ENCODE results near the gene TRPV4.

TRPV4 gene

DNA sequence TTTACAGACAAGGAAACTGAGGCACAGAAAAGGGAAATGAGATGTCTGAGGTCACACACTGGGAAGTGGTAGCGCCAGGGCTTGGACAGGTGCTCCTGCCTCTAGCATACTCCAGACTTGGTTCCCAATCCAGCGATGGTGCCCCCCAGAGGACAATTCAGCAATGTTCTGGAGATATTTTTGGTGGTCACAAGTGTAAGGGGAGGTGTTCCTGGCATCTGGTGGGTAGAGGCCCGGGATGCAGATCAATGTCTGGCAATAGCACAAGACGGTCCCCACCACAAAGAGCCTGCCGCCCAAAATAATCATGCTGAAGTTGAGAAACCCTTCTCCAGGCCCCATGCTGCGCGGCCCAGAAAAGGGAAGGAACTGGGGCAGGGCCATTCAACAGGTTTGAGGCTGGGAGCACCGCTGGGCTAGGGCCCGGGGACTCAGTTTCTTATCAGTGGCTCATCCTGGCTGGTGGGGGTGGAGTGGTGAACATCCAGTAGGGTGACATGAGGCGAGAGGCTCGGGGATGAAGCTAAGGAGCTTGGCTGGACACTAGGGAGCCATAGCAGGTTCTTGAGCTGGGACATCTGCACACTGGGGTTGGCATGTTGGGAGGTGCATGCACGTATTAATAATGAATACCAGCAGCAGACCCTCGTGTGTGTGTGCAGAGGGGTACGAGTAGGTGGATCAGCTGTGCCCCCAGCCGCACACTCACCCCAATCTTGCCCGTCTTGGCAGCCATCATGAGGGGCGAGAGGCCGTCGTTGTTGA lies 35.1 kb downstream of the TRPV4 start:
- no peak for FAIRE-seq
- no peak for DNase-seq (ENCODE audit: insufficient read length)
- TF ChIP-seq POLR2AphosphoS5 (IDR thresholded peaks at IDR 0.05; ENCODE audit: low read depth, low read length): no peak
- TF ChIP-seq TAF1 (IDR thresholded peaks at IDR 0.05; ENCODE audit: borderline replicate concordance, low read depth, low read length): no peak
- TF ChIP-seq POLR2A (IDR thresholded peaks at IDR 0.05; ENCODE audit: low read depth, low read length): no peak

DNA sequence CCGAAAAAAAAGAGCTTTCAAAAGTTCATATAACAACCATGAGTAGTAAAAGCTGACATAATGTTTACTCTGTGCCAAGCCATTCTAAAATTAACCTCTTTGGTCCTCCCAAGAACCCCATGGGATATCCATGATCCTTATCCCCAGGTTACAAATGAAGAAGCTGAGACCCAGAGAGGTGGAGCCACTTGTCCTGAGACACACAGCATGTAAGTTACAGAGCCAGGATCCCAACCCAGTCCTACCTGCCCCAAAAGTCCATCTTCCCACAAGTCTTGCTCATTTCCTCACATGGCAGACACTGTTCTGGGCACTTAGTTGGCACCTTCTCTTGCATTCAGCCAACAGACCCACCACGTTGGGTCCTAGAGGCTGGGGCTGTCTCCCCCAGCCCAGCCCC lies 37.1 kb downstream of the TRPV4 start:
- no peak for TF ChIP-seq TAF1 (IDR thresholded peaks at IDR 0.05; ENCODE audit: borderline replicate concordance, low read depth, low read length)
- no peak for TF ChIP-seq POLR2AphosphoS5 (IDR thresholded peaks at IDR 0.05; ENCODE audit: low read depth, low read length)
- TF ChIP-seq POLR2A (IDR thresholded peaks at IDR 0.05; ENCODE audit: low read depth, low read length): no peak
- DNase-seq (ENCODE audit: insufficient read length) (no peak), FAIRE-seq (no peak)

DNA sequence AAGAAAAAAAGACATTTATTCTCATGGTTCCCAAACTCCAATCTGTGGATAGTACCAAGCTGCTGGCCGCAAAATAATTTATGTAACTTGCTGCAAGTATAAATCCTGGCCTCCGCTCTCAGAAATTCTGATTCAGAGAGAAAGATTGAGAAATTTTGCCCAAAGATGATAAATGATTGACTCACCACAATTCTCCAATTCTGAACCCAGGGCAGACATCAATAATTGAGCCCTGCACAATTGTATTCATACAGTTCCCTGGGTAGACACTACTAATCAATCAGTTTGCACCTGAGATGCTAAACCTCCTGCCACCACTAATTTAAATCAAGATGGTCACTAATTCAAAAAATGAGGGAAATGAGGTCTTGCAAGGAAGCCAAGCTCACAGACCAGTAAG lies 38.2 kb downstream of the TRPV4 start:
- TF ChIP-seq POLR2A (IDR thresholded peaks at IDR 0.05; ENCODE audit: low read depth, low read length): no peak
- TF ChIP-seq POLR2AphosphoS5 (IDR thresholded peaks at IDR 0.05; ENCODE audit: low read depth, low read length): no peak
- TF ChIP-seq TAF1 (IDR thresholded peaks at IDR 0.05; ENCODE audit: borderline replicate concordance, low read depth, low read length): no peak
- FAIRE-seq (no peak), DNase-seq (ENCODE audit: insufficient read length) (no peak)

DNA sequence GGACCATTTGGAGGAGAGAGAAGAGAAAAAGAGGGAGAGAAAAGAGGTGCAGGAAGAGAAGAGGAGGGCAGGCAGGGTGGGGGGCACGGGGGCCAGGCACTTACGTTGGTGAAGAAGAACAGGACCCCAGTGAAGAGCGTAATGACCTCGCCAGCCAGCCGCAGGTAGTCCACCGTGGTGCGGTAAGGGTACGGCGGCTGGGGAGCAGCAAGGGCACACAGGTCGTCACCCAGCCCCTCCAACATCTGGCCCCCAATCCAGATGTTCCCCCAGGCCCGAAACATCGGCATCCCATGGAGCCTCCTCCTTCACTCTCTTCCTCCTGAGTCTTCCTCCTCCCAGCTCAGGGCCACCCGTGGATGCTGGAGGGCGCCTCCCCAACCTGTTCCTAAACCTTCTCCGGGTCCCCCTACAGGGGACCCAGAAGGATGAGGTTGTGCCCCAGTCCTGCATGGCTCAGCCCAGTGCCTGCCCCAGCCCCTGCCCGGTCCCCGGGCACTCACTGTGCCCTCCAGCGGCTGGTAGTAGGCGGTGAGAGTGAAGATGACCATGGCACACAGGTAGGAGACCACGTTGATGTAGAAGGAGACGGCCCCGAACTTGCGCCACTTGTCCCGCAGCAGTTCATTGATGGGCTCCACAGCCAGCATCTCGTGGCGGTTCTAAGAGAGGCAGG lies 39.2 kb downstream of the TRPV4 start:
- TF ChIP-seq POLR2AphosphoS5 (IDR thresholded peaks at IDR 0.05; ENCODE audit: low read depth, low read length) (no peak), TAF1 (IDR thresholded peaks at IDR 0.05; ENCODE audit: borderline replicate concordance, low read depth, low read length) (no peak), POLR2A (IDR thresholded peaks at IDR 0.05; ENCODE audit: low read depth, low read length) (no peak)
- no peak for FAIRE-seq
- DNase-seq (ENCODE audit: insufficient read length): no peak

DNA sequence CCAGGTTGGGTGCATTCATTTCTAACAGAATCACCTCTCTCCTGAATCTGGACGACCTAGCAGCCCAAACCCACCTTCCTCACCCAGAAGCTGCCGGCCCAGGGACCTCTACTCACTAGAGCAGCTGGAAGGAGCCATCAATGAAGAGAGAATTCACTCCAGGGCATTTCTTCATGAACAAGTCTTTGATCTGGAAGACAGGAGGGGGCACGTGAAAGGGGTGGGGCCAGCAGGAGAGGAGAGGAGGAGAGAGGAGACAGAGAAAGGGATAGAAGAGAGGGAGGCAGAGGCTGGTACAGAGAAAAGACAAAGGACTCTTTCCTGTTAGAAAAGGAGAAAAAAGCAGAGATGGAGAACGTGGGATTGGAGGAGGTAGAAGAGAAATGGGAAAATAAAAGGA lies 39.8 kb downstream of the TRPV4 start:
- no peak for DNase-seq (ENCODE audit: insufficient read length)
- TF ChIP-seq TAF1 (IDR thresholded peaks at IDR 0.05; ENCODE audit: borderline replicate concordance, low read depth, low read length): no peak
- no peak for TF ChIP-seq POLR2A (IDR thresholded peaks at IDR 0.05; ENCODE audit: low read depth, low read length)
- TF ChIP-seq POLR2AphosphoS5 (IDR thresholded peaks at IDR 0.05; ENCODE audit: low read depth, low read length): no peak

DNA sequence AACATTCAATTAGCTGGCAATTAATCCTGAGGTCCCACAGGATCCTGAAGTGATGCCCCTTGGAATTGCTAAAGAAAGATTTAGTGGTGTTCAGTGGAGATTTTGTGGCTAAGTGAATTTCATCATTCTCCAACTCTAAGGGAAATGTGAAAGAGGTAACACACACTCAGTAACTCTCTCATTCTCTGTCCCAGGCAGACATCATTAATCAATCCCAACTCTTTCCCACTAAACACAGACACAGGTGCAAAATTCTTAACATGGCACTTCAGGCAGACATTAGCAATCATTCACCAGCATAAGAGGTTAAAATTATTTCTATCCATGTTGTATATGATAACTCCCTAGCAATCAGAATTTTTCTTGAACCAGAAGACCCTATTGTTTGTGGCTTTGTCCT lies 40.2 kb downstream of the TRPV4 start:
- no peak for FAIRE-seq
- DNase-seq (ENCODE audit: insufficient read length): no peak
- TF ChIP-seq TAF1 (IDR thresholded peaks at IDR 0.05; ENCODE audit: borderline replicate concordance, low read depth, low read length) (no peak), POLR2AphosphoS5 (IDR thresholded peaks at IDR 0.05; ENCODE audit: low read depth, low read length) (no peak), POLR2A (IDR thresholded peaks at IDR 0.05; ENCODE audit: low read depth, low read length) (no peak)

More for the DNA sequence above, 39.8 kb downstream of the TRPV4 start:
- no peak for FAIRE-seq

DNA sequence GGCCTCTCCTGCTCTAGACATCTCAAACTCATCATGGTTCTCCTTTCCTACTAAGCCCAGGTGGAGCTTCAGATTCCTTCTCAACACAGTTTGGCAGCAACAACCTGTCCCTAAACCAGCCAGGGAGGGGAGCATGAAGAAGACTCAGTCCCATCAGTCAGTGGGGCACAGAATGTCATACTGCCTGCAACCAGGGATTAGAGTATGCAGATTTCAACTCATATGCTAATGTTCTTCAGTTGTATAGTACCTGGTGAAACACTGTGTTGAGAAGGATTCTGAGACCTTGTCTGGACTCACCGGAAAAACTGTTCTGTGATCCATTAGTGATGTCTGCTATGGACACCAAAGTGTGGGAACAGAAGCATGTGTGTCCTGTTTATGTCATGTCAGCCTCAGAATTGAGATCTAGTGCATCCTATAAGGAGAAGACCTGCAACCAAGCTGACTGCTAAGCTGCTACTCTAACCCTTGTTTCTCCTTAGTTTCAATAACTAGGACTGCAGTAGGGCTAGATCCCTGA lies 43.6 kb downstream of the TRPV4 start:
- no peak for FAIRE-seq
- DNase-seq (ENCODE audit: insufficient read length): no peak
- TF ChIP-seq POLR2AphosphoS5 (IDR thresholded peaks at IDR 0.05; ENCODE audit: low read depth, low read length) (no peak), TAF1 (IDR thresholded peaks at IDR 0.05; ENCODE audit: borderline replicate concordance, low read depth, low read length) (no peak), POLR2A (IDR thresholded peaks at IDR 0.05; ENCODE audit: low read depth, low read length) (no peak)

DNA sequence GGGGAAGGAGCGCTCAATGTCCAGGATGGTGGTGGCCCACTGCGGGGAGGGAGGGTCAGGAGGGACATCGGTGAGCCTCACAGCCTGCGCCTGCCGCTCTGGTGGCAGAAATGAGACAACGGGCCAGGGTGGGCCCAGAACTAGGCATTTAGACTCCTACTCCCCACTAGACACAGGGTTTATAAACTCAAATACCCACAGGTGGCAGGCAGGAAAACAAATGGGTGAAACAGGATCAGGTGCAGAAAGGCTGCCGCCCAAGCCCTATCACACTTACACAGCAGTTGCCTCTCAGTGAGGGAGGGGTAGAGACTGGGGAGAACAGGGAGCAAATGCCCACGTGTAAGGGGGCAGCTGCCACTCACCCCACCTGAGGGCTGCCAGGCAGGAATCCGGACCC lies 46.4 kb downstream of the TRPV4 start:
- TF ChIP-seq POLR2A (IDR thresholded peaks at IDR 0.05; ENCODE audit: low read depth, low read length) (no peak), TAF1 (IDR thresholded peaks at IDR 0.05; ENCODE audit: borderline replicate concordance, low read depth, low read length) (no peak), POLR2AphosphoS5 (IDR thresholded peaks at IDR 0.05; ENCODE audit: low read depth, low read length) (no peak)
- no peak for FAIRE-seq
- DNase-seq (ENCODE audit: insufficient read length): no peak

DNA sequence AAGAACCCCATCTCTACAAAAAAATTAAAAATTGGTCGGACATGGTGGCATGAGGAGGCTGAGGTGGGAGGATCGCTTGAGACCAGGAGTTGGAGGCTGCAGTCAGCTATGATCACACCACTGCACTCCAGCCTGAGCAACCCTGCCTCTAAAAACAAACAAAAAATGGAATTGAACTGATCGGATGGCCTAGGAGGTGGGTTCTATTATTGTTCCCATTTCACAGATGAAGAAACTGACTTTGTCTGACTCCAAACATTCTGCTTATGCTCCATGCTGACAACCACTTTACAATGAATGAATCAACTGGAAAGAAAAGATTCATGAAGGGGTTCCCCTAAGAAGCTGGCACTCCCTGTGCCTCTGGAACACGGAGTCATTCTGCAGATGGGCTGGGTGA lies 47.3 kb downstream of the TRPV4 start:
- no peak for FAIRE-seq
- TF ChIP-seq POLR2A (IDR thresholded peaks at IDR 0.05; ENCODE audit: low read depth, low read length): no peak
- TF ChIP-seq TAF1 (IDR thresholded peaks at IDR 0.05; ENCODE audit: borderline replicate concordance, low read depth, low read length): no peak
- TF ChIP-seq POLR2AphosphoS5 (IDR thresholded peaks at IDR 0.05; ENCODE audit: low read depth, low read length): no peak

DNA sequence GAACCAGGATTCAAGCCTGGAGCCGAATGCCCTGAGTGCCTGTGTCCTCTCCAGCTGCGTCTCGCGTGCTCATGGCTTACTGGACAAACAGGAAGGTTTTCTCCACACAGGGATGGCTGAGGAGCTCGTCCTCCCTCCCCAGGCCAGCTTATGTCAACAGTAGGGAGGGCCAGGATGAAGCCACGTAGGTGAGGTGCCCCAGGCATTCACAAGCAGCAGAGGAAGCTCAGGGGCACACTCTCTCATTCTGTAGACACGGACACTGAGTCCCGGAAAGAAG lies 49.3 kb downstream of the TRPV4 start:
- no peak for DNase-seq (ENCODE audit: insufficient read length)

More for the DNA sequence above, 47.3 kb downstream of the TRPV4 start:
- no peak for DNase-seq (ENCODE audit: insufficient read length)

DNA sequence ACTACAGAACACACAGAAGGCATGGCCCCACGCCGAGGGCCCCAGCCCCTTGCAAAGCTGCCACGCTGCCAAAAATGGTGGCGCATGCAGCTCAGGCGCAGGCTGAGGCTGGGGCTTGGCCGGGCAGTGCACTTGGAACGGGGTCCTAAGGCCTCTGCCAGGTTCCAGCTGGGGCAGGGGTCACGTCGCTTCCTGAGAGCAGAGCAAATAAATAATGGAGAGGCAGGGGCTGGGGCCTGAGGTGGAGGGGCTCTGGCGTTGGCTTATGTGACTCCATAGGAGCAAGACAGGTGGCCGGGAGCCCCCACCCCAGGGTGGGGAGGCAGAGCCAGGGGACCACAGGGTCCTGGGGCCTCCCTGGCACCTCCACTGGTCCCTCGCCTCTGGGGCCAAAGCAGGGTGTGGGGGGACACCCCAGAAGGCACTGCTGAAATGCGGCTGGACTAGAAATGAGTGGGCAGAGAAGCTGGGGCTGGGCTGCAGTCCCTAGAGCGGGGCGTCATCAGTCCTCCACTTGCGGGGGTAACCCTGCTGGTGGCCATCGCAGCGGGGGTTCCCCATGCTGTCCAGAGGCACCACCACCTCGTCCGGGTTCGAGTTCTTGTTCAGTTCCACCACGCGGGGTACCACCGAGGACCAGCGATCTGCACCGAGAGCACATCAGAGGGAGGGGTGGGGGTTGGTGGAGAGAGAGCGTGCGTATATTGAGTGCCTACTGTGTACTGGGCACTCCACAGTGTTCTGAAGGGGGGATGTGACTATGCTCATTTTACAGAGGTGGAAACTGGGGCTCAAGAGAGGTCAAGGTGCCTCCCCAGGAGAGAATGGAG lies 49.8 kb downstream of the TRPV4 start:
- FAIRE-seq (no peak), DNase-seq (ENCODE audit: insufficient read length) (no peak)
- no peak for TF ChIP-seq TAF1 (IDR thresholded peaks at IDR 0.05; ENCODE audit: borderline replicate concordance, low read depth, low read length)
- TF ChIP-seq POLR2A (IDR thresholded peaks at IDR 0.05; ENCODE audit: low read depth, low read length): no peak
- TF ChIP-seq POLR2AphosphoS5 (IDR thresholded peaks at IDR 0.05; ENCODE audit: low read depth, low read length): no peak

More for the DNA sequence above, 49.3 kb downstream of the TRPV4 start:
- no peak for FAIRE-seq
- TF ChIP-seq POLR2AphosphoS5 (IDR thresholded peaks at IDR 0.05; ENCODE audit: low read depth, low read length): no peak
- TF ChIP-seq TAF1 (IDR thresholded peaks at IDR 0.05; ENCODE audit: borderline replicate concordance, low read depth, low read length): no peak
